Muscle of leg (tissue), 11 donors: ENCODE data around the gene DUSP28. TPM values are rescaled to one million over a fixed set of nuclear protein-coding genes. Genes with fewer than 3 reads are reported as not detected.

Experiments
- DNase-seq: peaks from one replicate; pipeline ENCODE4 v3.0.0; 2013
- H3K27ac ChIP-seq: one replicate; pipeline ENCODE4 v1.5.1; 2013; ENCODE audit warnings: mild to moderate bottlenecking, low read length, control low read depth
- H3K27me3 ChIP-seq: one replicate; pipeline ENCODE4 v1.6.1; 2013; ENCODE audit warnings: low read length; ENCODE audit not compliant: control insufficient read depth, insufficient read depth
- H3K36me3 ChIP-seq: one replicate; pipeline ENCODE4 v1.6.1; 2013; ENCODE audit warnings: low read length; ENCODE audit not compliant: control insufficient read depth, insufficient read depth
- H3K4me1 ChIP-seq: one replicate; pipeline ENCODE4 v1.6.1; 2013; ENCODE audit warnings: low read length; ENCODE audit not compliant: control insufficient read depth, insufficient read depth
- H3K4me3 ChIP-seq: one replicate; pipeline ENCODE4 v1.5.1; 2013; ENCODE audit warnings: low read length, control low read depth
- H3K9me3 ChIP-seq: replicated peaks from 2 replicates; pipeline ENCODE4 v1.6.1; 2013; ENCODE audit warnings: low read depth, low read length; ENCODE audit not compliant: control insufficient read depth
- WGBS: methylation state at CpG from one replicate; pipeline ENCODE4 v1.1.5; 2013; ENCODE audit warnings: missing lambda C conversion rate; ENCODE audit not compliant: insufficient coverage; 5-methylcytosine and 5-hydroxymethylcytosine counted together
- polyA plus RNA-seq, 8 donors: library from polyadenylated mRNA; unstranded; fragments of 120-200 nt; gene quantifications; one replicate each; pipeline versions ENCODE4 v1.2.1 to v1.2.3, GENCODE V29; 2013; ENCODE audit warnings: inconsistent platforms in 1 of 8, low replicate concordance in 1 of 8; ENCODE audit not compliant: insufficient read length in 8 of 8, insufficient read depth in 1 of 8
- total RNA-seq: library from RNA; stranded (reverse); fragments of 120-200 nt; gene quantifications from one replicate; pipeline ENCODE4 v1.2.4, GENCODE V29; 2013

The DUSP28 gene
- total and polyA plus RNA-seq, 9 donors = 6.6 to 13.5 (median 10.7) TPM

DNA sequence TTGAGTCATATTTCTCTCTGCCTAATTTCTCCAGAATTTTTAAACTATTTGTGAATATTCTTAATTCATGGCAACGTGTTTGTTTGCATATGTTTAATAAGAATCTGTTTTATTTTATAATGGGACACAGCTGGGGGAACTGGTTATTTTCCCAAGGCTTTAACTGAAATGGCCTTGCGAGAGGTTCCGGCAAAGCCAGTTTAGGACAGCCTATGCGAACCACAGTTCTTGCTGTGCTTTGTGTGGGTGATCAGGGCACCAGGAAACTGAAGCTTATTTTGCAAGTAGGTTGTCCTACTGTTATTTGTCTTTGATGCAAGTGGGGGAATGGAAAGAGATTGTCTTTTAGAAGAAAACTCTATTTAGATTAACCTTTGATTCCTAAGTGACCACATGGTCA, 8.9 kb upstream of the DUSP28 start:
- H3K27me3 ChIP-seq = no peaks in the 10 kb centered on the region
- peaks cover 23% of the 10 kb centered on the region for H3K36me3 ChIP-seq
- WGBS = 96% methylated on average over 3 of the region's 4 CpGs
- DNase-seq = no peak
- H3K27ac ChIP-seq = no peak overlapping the region
- peaks cover 2% of the 10 kb centered on the region for H3K9me3 ChIP-seq
- H3K4me1 ChIP-seq = peaks cover 3% of the 10 kb centered on the region
- H3K4me3 ChIP-seq = no peak overlapping the region

DNA sequence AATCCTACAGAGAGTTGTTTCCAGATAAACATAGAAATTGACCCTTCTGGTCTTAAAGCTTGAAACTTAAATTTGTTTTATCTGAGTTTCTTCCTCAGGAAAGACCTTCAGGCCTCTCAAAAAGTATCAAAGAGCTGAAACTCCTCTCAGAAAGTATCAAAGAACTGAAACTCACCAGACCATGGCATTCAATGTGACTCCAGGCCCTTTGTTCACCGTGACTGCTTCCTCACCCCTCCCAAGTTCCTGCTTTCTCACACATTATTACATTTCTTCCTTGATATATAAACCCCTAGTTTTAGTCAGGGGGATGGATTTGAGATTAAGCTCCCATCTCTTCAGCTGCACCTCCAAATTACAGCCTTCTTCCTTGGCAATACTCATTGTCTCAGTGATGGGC, 8.3 kb upstream of the DUSP28 start:
- H3K36me3 ChIP-seq = peaks cover 23% of the 10 kb centered on the region
- H3K4me1 ChIP-seq = peaks cover 4% of the 10 kb centered on the region
- DNase-seq = no peak
- no peak overlapping the region for H3K27ac ChIP-seq
- H3K4me3 ChIP-seq = no peak overlapping the region
- peaks cover 2% of the 10 kb centered on the region for H3K9me3 ChIP-seq
- no CpG with 5 or more reads among the region's 1 CpG for WGBS
- H3K27me3 ChIP-seq = no peaks in the 10 kb centered on the region

DNA sequence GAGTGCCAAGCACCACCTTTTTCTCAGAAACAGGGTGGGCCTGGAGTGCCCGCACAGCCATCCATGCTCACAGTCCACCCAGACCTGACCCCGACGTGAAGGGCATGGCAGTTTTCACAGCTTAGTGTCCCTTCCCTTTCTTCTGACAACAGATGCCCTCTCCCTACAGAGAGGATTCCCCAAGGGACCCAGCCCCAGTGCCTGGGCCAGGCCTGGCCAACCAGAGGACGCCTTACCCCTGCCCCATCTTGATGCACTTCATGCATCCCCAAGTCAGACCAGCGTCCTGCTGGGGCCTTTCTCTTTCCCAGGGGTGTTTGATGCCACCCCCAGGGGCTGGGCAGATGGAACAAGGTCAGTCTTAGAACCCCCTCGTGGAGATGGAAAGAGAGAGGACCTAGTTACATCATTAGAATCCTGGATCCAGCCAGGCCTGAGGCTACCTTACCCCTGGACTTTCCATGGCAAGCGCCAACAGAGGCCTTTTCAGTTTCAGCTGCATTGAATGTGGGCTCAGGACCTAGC, 6.1 kb upstream of the DUSP28 start:
- Histone ChIP-seq H3K4me3 (no peak overlapping the region), H3K27ac (no peak overlapping the region), H3K4me1 (peaks cover 20% of the 10 kb centered on the region), H3K27me3 (peaks cover 4% of the 10 kb centered on the region), H3K36me3 (peaks cover 23% of the 10 kb centered on the region), H3K9me3 (peaks cover 2% of the 10 kb centered on the region)
- no peak for DNase-seq
- 90% methylated on average over 5 of the region's 7 CpGs for WGBS

DNA sequence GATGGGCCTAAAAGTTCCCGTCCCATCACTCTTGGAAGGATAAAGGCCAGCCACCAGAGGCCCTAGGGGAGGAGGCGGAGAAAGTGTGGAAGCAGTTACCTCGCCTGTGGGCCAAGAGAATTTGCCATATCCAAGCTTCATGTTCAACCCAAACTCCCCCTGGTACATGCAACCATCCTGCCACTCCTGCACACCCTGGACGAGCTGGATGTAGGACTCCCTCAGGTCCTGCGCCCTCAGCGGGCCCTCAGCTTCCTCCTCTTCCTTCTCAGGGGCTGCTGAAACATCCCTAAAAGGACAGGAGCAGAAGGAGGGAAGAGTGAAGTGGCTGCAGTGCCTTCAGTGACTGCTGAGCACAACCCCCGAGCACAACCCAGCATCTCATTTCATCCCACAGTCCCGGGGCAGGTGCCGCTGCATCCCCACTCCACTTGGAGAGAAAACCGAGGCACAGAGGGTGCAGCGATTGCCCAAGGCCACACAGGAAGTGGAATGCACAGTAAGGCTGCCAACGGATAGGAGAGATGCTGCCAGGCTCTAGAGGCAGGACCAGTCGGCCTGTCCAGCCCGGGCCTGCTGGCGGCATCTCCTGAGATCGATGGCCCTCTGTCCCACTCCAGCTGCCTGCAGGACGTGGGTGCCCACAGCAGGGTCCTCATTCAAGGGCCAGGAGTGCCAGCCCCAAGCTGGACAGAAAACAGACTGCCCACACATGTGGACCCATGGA, 5.2 kb upstream of the DUSP28 start:
- WGBS = 86% methylated on average over 10 of the region's 17 CpGs
- Histone ChIP-seq H3K9me3 (peaks cover 2% of the 10 kb centered on the region), H3K27ac (no peak overlapping the region), H3K4me3 (no peak overlapping the region), H3K27me3 (peaks cover 4% of the 10 kb centered on the region), H3K36me3 (peaks cover 23% of the 10 kb centered on the region), H3K4me1 (peaks cover 27% of the 10 kb centered on the region)
- no peak for DNase-seq

DNA sequence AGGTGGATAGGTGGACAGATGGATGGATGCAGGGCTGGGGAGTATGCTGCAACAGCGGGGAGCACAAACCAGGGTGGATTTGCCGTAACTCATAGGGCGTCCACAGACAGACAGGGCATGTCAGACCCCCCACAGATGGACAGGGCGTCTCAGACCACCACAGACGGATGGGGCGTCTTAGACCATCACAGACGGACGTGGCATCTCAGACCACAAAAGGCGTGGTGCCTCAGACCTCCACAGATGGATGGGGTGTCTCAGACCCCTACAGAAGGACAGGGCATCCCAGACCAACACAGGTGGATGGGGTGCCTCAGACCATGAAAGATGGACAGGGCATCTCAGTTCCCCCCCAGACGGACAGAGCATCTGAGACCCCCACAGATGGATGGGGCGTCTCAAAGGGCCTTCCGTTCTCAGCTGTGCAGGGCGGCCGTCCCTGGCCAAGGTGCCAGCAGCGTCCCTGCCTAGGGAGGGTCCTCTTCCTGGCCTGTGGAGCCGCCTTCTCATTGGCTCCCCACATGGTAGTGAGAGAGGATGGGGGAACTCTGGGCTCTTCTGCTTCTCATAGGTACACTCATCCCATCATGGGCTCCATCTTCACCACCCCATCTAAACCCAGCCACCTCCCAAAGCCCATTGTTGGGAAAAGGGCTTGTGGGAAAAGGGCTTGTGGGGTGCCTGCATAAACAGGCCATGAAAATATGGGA, 4.5 kb upstream of the DUSP28 start:
- H3K4me1 ChIP-seq = peaks cover 27% of the 10 kb centered on the region
- peaks cover 4% of the 10 kb centered on the region for H3K27me3 ChIP-seq
- WGBS = 91% methylated on average over 10 of the region's 16 CpGs
- no peak overlapping the region for H3K4me3 ChIP-seq
- peaks cover 2% of the 10 kb centered on the region for H3K9me3 ChIP-seq
- H3K27ac ChIP-seq = no peak overlapping the region
- peak; percentile 1 for DNase-seq
- peaks cover 22% of the 10 kb centered on the region for H3K36me3 ChIP-seq

DNA sequence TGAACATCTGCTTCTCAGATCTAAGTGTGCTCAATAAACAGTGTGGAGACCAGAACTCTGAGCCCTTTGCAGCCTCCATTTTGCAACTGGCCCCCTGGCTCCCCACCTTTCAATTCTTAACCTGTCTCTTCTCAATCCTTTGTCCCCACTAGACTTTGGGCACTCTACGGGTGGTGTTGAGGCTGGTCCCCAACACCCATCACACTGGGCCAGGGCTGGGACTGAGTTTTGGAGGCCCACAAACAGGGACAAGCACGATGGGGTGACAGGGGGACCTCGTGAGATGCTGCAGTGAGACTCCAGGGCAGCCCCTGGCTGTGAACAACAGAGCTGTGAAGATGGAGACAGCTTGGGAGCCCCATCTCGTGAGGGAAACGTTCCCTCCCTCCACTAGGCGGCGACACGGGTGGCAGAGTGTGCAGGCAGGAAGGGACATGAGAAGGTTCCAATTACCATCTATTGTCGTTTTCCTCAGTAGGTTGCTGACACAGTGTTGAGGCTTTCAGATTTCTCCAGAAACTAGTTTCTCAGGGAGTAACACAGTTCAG, 3.5 kb upstream of the DUSP28 start:
- H3K27ac ChIP-seq = no peak overlapping the region
- 51% methylated on average over 4 of the region's 9 CpGs for WGBS
- H3K4me3 ChIP-seq = no peak overlapping the region

DNA sequence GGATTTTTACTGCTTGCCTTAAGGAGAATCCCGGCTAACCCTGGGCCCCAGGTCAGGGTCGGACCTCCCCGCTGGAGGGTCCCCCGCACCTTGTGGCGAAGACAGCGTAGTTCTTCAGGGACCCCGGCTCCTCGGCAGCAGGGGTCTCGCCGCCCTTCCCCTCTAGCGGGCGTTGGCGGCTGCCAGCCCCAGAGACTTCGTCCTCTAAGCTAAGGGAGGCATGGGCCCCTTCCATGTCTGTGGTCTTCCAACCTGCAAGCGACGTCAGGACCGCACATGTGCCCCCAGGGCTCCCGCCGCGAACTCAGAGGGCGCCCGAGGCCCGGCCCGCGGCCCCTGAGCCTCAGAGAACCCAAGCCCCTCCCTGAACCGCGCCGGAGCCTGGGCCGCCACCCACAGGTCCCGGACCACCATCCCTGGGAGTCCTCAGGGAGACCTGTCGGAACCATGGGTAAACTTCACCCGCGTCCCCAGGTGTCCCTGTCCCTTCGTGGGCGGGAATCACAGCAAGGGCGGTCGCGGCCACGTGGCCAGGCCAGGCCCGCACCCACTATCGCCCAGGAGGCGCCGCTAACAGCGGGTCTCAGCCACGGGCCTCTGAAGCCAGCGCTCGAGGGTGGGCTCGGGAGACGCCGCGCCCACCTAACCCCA, 2.9 kb upstream of the DUSP28 start:
- Histone ChIP-seq H3K27me3 (peaks cover 4% of the 10 kb centered on the region), H3K4me1 (peaks cover 33% of the 10 kb centered on the region), H3K4me3 (peak overlapping the region; percentile 47), H3K36me3 (peaks cover 12% of the 10 kb centered on the region), H3K27ac (no peak overlapping the region), H3K9me3 (no peaks in the 10 kb centered on the region)
- no peak for DNase-seq
- 9% methylated on average over 45 of the region's 51 CpGs for WGBS

More for the DNA sequence above, 3.5 kb upstream of the DUSP28 start:
- Histone ChIP-seq H3K27me3 (peaks cover 4% of the 10 kb centered on the region), H3K4me1 (peaks cover 32% of the 10 kb centered on the region), H3K9me3 (no peaks in the 10 kb centered on the region), H3K36me3 (peaks cover 16% of the 10 kb centered on the region)
- peak; percentile 49 for DNase-seq

DNA sequence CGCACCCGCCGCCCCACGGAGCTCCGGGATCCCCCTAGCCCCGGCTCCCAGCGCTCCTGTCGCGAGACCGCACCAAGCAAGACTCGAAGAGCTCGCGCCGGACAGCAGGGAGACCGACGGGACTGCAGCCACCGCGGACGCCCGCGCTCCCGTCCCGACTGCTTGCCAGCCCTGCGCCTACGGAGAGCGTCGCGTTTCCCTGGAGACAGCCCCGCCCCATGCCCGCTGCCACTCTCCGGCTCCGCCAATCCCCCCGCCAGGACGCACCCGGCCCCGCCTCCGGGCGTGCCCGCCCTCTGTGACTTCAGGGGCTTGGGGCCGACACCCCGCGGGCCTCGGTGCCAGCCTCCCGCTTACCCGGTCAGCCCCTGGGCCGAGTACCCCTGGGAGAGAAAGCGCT, 2.3 kb upstream of the DUSP28 start, which contains the start of gene ANKMY1:
ANKMY1 (minus strand) TSS at position 181 of the 400 bp plus-strand sequence. CDS start 653 bp downstream, outside the sequence.
- Histone ChIP-seq H3K4me3 (peak within 1 kb of the TSS; percentile 47), H3K27ac (no peak within 1 kb of the TSS), H3K4me1 (peaks cover 33% of the 10 kb centered on the region), H3K27me3 (peaks cover 4% of the 10 kb centered on the region), H3K9me3 (no peaks in the 10 kb centered on the region), H3K36me3 (peaks cover 18% of the 10 kb centered on the region)
- WGBS = 2% methylated on average over 47 of the region's 47 CpGs
- peak; percentile 72 for DNase-seq

DNA sequence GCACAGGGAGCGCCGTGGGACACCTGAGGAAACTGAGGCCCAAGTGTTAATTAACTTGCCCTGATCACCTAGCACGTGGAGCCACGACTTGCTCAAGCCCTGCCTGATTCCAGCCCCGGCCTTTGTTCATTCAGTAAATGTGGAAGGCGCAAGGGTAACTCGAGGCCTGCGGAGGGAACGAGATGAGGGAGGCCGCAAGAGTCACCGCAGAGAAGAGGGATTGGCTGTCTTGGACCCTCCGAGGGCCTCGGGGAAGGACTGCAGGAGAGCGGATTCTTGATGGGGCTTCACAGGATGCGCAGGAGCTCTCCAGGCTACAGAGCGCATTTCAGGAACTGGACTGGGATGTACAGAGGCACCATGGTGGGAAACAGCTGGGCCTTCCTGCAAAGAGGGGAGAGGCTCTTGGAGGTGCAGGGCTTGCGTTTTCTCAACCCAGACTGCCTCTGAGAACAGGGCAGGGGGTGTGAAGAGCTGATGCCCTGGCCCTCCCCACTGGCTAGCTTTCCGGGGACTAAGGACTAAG, 1.9 kb upstream of the DUSP28 start:
- H3K27me3 ChIP-seq = peaks cover 4% of the 10 kb centered on the region
- no peak for DNase-seq
- H3K36me3 ChIP-seq = peaks cover 16% of the 10 kb centered on the region
- H3K4me3 ChIP-seq = peak overlapping the region; percentile 47
- WGBS = 76% methylated on average over 18 of the region's 18 CpGs
- H3K4me1 ChIP-seq = peaks cover 33% of the 10 kb centered on the region
- no peaks in the 10 kb centered on the region for H3K9me3 ChIP-seq
- H3K27ac ChIP-seq = no peak overlapping the region
